Esophagus muscularis mucosa (tissue), 4 donors: ENCODE results near the gene L2HGDH. TPM values are rescaled to one million over a fixed set of nuclear protein-coding genes. Genes with fewer than 3 reads are reported as not detected.
A peak's percentile ranks its signal among the peaks of the same experiment; 100 is the strongest.

ENCODE experiments used
- DNase-seq: peaks from one replicate; pipeline ENCODE4 v3.0.0-alpha.2; 2017; ENCODE audit errors: extremely low spot score
- H3K27ac ChIP-seq, 4 donors: fragments of 200-600 bp; sonication (generic); replicated peaks in 1 of 4; 1 replicate in 3 of 4; 2 replicates in 1 of 4; pipeline ENCODE4 v1.5.1; 2016 to 2019; ENCODE audit warnings: mild to moderate bottlenecking in 1 of 4
- H3K27me3 ChIP-seq, 4 donors: fragments of 200-600 bp; sonication (generic); one replicate each; pipeline versions ENCODE4 v1.5.1 to v1.6.0; 2016 to 2019
- H3K36me3 ChIP-seq, 4 donors: fragments of 200-600 bp; sonication (generic); one replicate each; pipeline ENCODE4 v1.5.1; 2016 to 2019
- H3K4me1 ChIP-seq, 4 donors: fragments of 200-600 bp; sonication (generic); one replicate each; pipeline ENCODE4 v1.5.1; 2016 to 2019
- H3K4me3 ChIP-seq, 4 donors: fragments of 200-600 bp; sonication (generic); 1 replicate in 2 of 4; 2 replicates in 2 of 4; pipeline ENCODE4 v1.5.1; 2016 to 2019; ENCODE audit warnings: mild to moderate bottlenecking in 4 of 4, moderate library complexity in 1 of 4
- H3K9me3 ChIP-seq, 4 donors: fragments of 200-600 bp; sonication (generic); 1 replicate in 3 of 4; 2 replicates in 1 of 4; pipeline ENCODE4 v1.5.1; 2016 to 2019
- CTCF ChIP-seq, 3 experiments: fragments of 200-600 bp in 2 of 3; fragments of 450-650 bp in 1 of 3; sonication (generic) in 2 of 3; IDR thresholded peaks; one replicate each; pipeline ENCODE4 v1.5.1; 2017 to 2019; ENCODE audit warnings: antibody characterized with exemption in 3 of 3, mild to moderate bottlenecking in 2 of 3, moderate library complexity in 1 of 3
- EP300 ChIP-seq: sonication (generic); formaldehyde crosslinking; IDR thresholded peaks from one replicate; pipeline ENCODE4 v1.6.1; 2017; ENCODE audit warnings: antibody characterized with exemption
- POLR2A ChIP-seq: fragments of 450-650 bp; IDR thresholded peaks from one replicate; pipeline ENCODE4 v1.6.1; 2017; ENCODE audit warnings: antibody characterized with exemption, moderate library complexity, mild to moderate bottlenecking, low read depth
- POLR2AphosphoS5 ChIP-seq, 2 donors: sonication (generic); formaldehyde crosslinking; IDR thresholded peaks; one replicate each; pipeline ENCODE4 v1.6.1; 2017; ENCODE audit warnings: antibody characterized with exemption in 2 of 2
- WGBS: methylation state at CpG from one replicate; pipeline ENCODE4 v1.1.5; 2018; 5-methylcytosine and 5-hydroxymethylcytosine counted together
- intact Hi-C: fragments of 100-400 bp; cut with DNase I; formaldehyde crosslinking; loops from one replicate; pipeline ENCODE4 v1.15.1; 2023
- total RNA-seq, 4 donors: library from RNA; depleted of rRNA; stranded (reverse); fragments of >200 nt; gene quantifications; one replicate each; pipeline versions ENCODE4 v1.1.0 to v1.2.1, GENCODE V29; 2016

Gene L2HGDH
- total RNA-seq, 4 donors from 2014 or later = 4.0 to 12.2 (median 7.7) TPM

GRCh38 chr14:50352584-50352983, 40.6 kb upstream of the L2HGDH start:
- Histone ChIP-seq H3K27ac (no peak overlapping the region), H3K4me1 (peaks cover 4 to 14% (median 8%) of the 10 kb centered on the region in 4 donors), H3K9me3 (no peaks in the 10 kb centered on the region), H3K36me3 (peaks cover 0 to 2% (median 0%) of the 10 kb centered on the region in 4 donors), H3K27me3 (no peaks in the 10 kb centered on the region), H3K4me3 (no peak overlapping the region)
- intact Hi-C loops = no loop called here
- WGBS = 59% methylated on average over 4 of the region's 4 CpGs
- no peak for DNase-seq
- TF ChIP-seq EP300 = no peak
- no peak for TF ChIP-seq CTCF (IDR thresholded peaks at IDR 0.05)
- TF ChIP-seq POLR2AphosphoS5 (IDR thresholded peaks at IDR 0.05) = no peak
- TF ChIP-seq POLR2A = no peak

- Histone ChIP-seq H3K9me3 (no peaks in the 10 kb centered on the region), H3K27ac (no peak overlapping the region), H3K4me3 (no peak overlapping the region), H3K27me3 (no peaks in the 10 kb centered on the region), H3K4me1 (peaks cover 6 to 22% (median 17%) of the 10 kb centered on the region in 4 donors), H3K36me3 (no peaks in the 10 kb centered on the region)
- no peak for DNase-seq
- no peak for TF ChIP-seq EP300
- TF ChIP-seq CTCF (IDR thresholded peaks at IDR 0.05) = no peak
- no peak for TF ChIP-seq POLR2AphosphoS5 (IDR thresholded peaks at IDR 0.05)
- intact Hi-C loops = no loop called here
- WGBS = 83% methylated on average over 2 of the region's 2 CpGs
These were observed 38.9 kb upstream of the L2HGDH start for GRCh38 chr14:50350975-50351374.

GRCh38 chr14:50348933-50349332, 36.9 kb upstream of the L2HGDH start:
- H3K4me3 ChIP-seq = no peak overlapping the region
- no peaks in the 10 kb centered on the region for H3K27me3 ChIP-seq
- H3K9me3 ChIP-seq = no peaks in the 10 kb centered on the region
- H3K36me3 ChIP-seq = no peaks in the 10 kb centered on the region
- no peak for TF ChIP-seq POLR2AphosphoS5 (IDR thresholded peaks at IDR 0.05)
- no peak for TF ChIP-seq CTCF (IDR thresholded peaks at IDR 0.05)
- no peak for TF ChIP-seq POLR2A
- no peak for TF ChIP-seq EP300
- no peak for DNase-seq
- H3K27ac ChIP-seq = no peak overlapping the region
- H3K4me1 ChIP-seq = peaks cover 7 to 42% (median 37%) of the 10 kb centered on the region in 4 donors
- intact Hi-C loops = loop anchor here (10.0 kb wide), 1 partner anchor 46 kb away; the partner anchor contains the start of gene CDKL1

GRCh38 chr14:50347521-50347920, 35.5 kb upstream of the L2HGDH start:
- WGBS = 7% methylated on average over 1 of the region's 1 CpG
- H3K4me1 ChIP-seq = peaks cover 17 to 56% (median 50%) of the 10 kb centered on the region in 4 donors
- no peaks in the 10 kb centered on the region for H3K9me3 ChIP-seq
- TF ChIP-seq POLR2AphosphoS5 (IDR thresholded peaks at IDR 0.05) = no peak
- TF ChIP-seq POLR2A = no peak
- TF ChIP-seq EP300 = no peak
- TF ChIP-seq CTCF (IDR thresholded peaks at IDR 0.05) = no peak
- no peak for DNase-seq
- H3K36me3 ChIP-seq = no peaks in the 10 kb centered on the region
- no peaks in the 10 kb centered on the region for H3K27me3 ChIP-seq
- intact Hi-C loops = loop anchor here (10.0 kb wide), 1 partner anchor 47 kb away; the partner anchor contains the start of gene CDKL1
- no peak overlapping the region for H3K27ac ChIP-seq
- H3K4me3 ChIP-seq = no peak overlapping the region

- intact Hi-C loops = loop anchor here (10.0 kb wide), 1 partner anchor 49 kb away; the partner anchor contains the start of gene CDKL1
- DNase-seq = no peak
- Histone ChIP-seq H3K9me3 (no peaks in the 10 kb centered on the region), H3K4me3 (no peak overlapping the region), H3K27ac (peak overlapping the region in 3 of 4 donors; percentile 18 to 41 (median 19)), H3K4me1 (peaks cover 26 to 63% (median 59%) of the 10 kb centered on the region in 4 donors), H3K36me3 (no peaks in the 10 kb centered on the region), H3K27me3 (no peaks in the 10 kb centered on the region)
- WGBS = 58% methylated on average over 6 of the region's 6 CpGs
- TF ChIP-seq POLR2A (no peak), CTCF (IDR thresholded peaks at IDR 0.05) (no peak), POLR2AphosphoS5 (IDR thresholded peaks at IDR 0.05) (no peak), EP300 (no peak)
These were observed 33.9 kb upstream of the L2HGDH start for GRCh38 chr14:50345846-50346422.
